Measurements from ENCODE around the gene FGF18. TPM values are rescaled to one million over a fixed set of nuclear protein-coding genes. Genes with fewer than 3 reads are reported as not detected.

FGF18 gene
- total and polyA plus RNA-seq, 2 donors (not counting 3 experiments of a cell fraction or from before 2014, with no cell fraction given), result 0.04 to 0.27 TPM

GRCh38 chr5:171429543-171429910, 10.1 kb downstream of the FGF18 start:
- CTCF ChIA-PET, result interaction anchor here (1.2 kb wide), 1 partner anchor 11 kb away, joined by 6 read pairs; the partner anchor contains the start of gene FGF18
- POLR2A ChIA-PET, result no interaction called here

More at GRCh38 chr5:171429543-171429910, 10.1 kb downstream of the FGF18 start:
- Histone ChIP-seq H3K4me3 (replicated peaks in 1 of 3; ENCODE audit: insufficient read depth in 1 of 3, low read depth in 1 of 3, low read length in 3 of 3) (no peak overlapping the region), H3K9me1 (replicated peaks; ENCODE audit: control insufficient read depth, extremely low read depth, insufficient read depth, low read length) (no peaks in the 10 kb centered on the region), H3K36me3 (ENCODE audit: control insufficient read depth in 2 of 2, extremely low read depth in 1 of 2, insufficient read depth in 2 of 2, low read length in 2 of 2) (no peaks in the 10 kb centered on the region), H3K27ac (ENCODE audit: insufficient read depth, low read depth, low read length) (no peak overlapping the region), H3K4me1 (ENCODE audit: control insufficient read depth, extremely low read depth, insufficient read depth, low read length) (no peaks in the 10 kb centered on the region), H3K4me2 (ENCODE audit: insufficient read depth, low read length) (no peak overlapping the region), H3K27me3 (ENCODE audit: control insufficient read depth in 2 of 2, insufficient read depth in 2 of 2, low read length in 2 of 2) (no peaks in the 10 kb centered on the region), H4K20me1 (replicated peaks; ENCODE audit: control insufficient read depth, extremely low read depth, insufficient read depth, low read length) (no peaks in the 10 kb centered on the region), H3K9me3 (replicated peaks; ENCODE audit: control insufficient read depth, insufficient read depth, low read length) (no peaks in the 10 kb centered on the region), H3K9ac (replicated peaks; ENCODE audit: extremely low read depth, insufficient read depth, low read length) (no peak overlapping the region), H3K79me2 (ENCODE audit: control insufficient read depth, insufficient read depth, low read length) (no peaks in the 10 kb centered on the region), H2AFZ (ENCODE audit: low read depth, low read length) (no peak overlapping the region)
- intact Hi-C loops (cut with micrococcal nuclease), result no loop called here
- no peak for DNase-seq (ENCODE audit: low read depth, low spot score)
- no TSS peak for BruUV-seq (replicated peaks)
- no peak for FAIRE-seq
- TF ChIP-seq GATA2 (IDR thresholded peaks at IDR 0.05; ENCODE audit: insufficient read depth, insufficient read length, low read depth, low read length), result no peak
- TF ChIP-seq, protein P1, sequence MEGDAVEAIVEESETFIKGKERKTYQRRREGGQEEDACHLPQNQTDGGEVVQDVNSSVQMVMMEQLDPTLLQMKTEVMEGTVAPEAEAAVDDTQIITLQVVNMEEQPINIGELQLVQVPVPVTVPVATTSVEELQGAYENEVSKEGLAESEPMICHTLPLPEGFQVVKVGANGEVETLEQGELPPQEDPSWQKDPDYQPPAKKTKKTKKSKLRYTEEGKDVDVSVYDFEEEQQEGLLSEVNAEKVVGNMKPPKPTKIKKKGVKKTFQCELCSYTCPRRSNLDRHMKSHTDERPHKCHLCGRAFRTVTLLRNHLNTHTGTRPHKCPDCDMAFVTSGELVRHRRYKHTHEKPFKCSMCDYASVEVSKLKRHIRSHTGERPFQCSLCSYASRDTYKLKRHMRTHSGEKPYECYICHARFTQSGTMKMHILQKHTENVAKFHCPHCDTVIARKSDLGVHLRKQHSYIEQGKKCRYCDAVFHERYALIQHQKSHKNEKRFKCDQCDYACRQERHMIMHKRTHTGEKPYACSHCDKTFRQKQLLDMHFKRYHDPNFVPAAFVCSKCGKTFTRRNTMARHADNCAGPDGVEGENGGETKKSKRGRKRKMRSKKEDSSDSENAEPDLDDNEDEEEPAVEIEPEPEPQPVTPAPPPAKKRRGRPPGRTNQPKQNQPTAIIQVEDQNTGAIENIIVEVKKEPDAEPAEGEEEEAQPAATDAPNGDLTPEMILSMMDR (IDR thresholded peaks at IDR 0.05; ENCODE audit: extremely low read depth in 1 of 2, insufficient read depth in 1 of 2, low read depth in 1 of 2, low read length in 2 of 2), result no peak
- TF ChIP-seq EZH2 (IDR thresholded peaks at IDR 0.05; ENCODE audit: borderline replicate concordance, low read depth, low read length, severe bottlenecking), result no peak
- no peak for TF ChIP-seq MYC (IDR thresholded peaks at IDR 0.05; ENCODE audit: low read depth, low read length)
- TF ChIP-seq POLR2AphosphoS5 (IDR thresholded peaks at IDR 0.05; ENCODE audit: insufficient read depth, low read depth, low read length), result no peak
- no peak for TF ChIP-seq JUN (IDR thresholded peaks at IDR 0.05; ENCODE audit: borderline replicate concordance, insufficient read depth, insufficient read length, low read depth)
- TF ChIP-seq POLR2A (IDR thresholded peaks at IDR 0.05; ENCODE audit: low read depth, low read length), result no peak
- no peak for TF ChIP-seq FOS (IDR thresholded peaks at IDR 0.05; ENCODE audit: borderline replicate concordance, insufficient read depth, low read length)
- no peak for TF ChIP-seq MAX (IDR thresholded peaks at IDR 0.05; ENCODE audit: insufficient read depth, insufficient read length)
- dilution Hi-C loops (cut with MboI; ENCODE audit: extremely low pct_ligation_motif_present, low sequenced_read_pairs), result no loop called here

All from endothelial cell of umbilical vein (primary cell).